Kidney tubule cell (primary cell): ENCODE data around the gene ADAMTS20.
A peak's percentile ranks its signal among the peaks of the same experiment; 100 is the strongest.

Experiments used
- DNase-seq: peaks from one replicate; pipeline ENCODE4 v3.0.0-alpha.2; 2018; ENCODE audit warnings: low spot score

Gene ADAMTS20

DNA sequence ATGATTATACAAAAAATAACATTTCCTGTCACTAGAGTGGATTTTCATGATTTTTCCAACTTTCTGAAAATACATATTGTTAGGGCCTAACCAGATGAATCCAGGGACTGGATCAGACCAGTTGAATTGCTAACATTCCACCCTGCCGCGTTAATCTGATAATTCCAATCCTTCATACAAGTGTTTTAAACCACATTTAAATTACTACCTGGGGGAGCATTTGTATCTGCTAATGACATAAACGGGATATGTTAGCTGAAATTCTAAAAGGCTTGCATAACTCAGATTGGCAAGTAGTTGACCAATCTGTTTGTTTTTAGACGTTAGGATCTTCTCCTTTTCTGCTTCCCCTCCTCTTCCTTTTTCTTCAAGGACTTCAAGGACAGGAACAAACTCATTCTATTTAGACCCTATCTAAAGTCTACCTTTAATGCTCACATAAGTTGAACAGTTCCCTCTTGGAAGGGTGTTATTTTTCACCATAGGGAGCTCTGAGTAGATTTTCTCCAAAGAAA is 239.0 kb downstream of the ADAMTS20 start:
- DNase-seq: no peak

DNA sequence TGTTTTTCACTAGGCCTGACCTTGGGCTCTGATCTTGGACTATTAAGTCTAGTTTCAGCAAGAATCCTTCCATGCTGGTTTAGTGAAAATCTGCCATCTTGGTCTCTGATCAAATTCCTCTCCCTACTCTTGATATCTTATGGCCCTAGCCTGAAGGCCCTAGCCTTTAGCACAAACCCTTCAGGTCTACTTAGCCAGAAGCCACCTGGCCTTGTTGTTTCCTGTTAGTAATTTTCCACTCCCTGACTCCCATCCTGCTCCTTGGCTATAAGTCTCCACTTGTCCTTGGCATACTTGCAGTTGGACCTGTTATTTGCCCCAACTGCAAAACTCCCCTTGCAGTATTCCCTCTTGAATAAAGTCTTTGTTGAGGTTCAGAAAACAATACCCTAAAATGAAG is 241.4 kb downstream of the ADAMTS20 start:
- DNase-seq: no peak

DNA sequence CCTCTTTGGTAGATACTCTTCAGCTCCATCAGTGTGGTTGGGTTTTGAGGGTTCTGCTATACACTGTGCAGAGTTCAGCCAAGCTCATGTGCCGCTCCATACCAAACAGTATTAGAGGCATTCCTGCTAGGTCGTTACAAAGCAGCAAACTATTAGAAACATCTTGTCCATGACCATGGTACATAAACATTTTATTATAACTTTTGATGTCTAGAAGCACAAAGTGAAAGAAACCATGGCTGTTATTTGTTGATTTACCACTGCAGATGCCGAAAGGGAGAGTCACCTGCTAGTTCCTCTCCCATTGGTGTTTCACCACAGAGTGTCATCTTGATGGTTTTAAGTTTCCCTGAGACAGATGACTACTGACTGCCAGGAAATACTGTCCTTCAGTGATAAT is 242.0 kb downstream of the ADAMTS20 start:
- peak; percentile 56 for DNase-seq

- no peak for DNase-seq
These were observed 243.2 kb downstream of the ADAMTS20 start for GRCh38 chr12:43308776-43309175.

DNA sequence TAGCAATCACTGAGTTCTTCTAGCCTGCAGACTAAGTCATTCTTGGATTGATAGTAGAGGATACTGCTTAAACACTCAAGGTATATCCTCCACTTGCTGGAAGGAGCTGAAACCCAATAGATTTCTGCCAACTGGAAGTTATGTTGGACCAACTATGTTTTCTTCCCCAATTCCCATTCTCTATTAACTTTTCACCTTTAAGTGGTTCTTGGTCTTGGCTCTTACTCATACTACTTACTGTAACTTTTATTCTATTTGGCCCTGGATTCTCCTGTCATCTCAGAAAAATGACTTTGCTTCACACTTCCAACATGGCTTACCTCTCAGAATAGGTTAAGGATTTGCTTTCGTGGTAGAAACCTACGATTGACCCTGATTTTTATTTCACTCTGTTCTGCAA is 244.9 kb downstream of the ADAMTS20 start:
- no peak for DNase-seq

- peak; percentile 90 for DNase-seq
These were observed 245.9 kb downstream of the ADAMTS20 start for GRCh38 chr12:43306066-43306465.

GRCh38 chr12:43305065-43305464 is 246.9 kb downstream of the ADAMTS20 start:
- no peak for DNase-seq
